ENCODE data around the gene CALCA.
"Not testable (repeated sequence)": the region's sequence is repeated elsewhere in the genome, so short reads cannot be mapped to it uniquely, and the experiment has no call there.

CALCA gene

GRCh38 chr11:14971865-14972580 lies at the start of gene CALCA:
CALCA (minus strand) TSS chr11:14972351; CDS start chr11:14971192, 1,159 bp downstream.
- no peak for DNase-seq (ENCODE audit: low read depth in 1 of 2, low spot score in 1 of 2)

- no peak for DNase-seq (ENCODE audit: low read depth in 1 of 2, low spot score in 1 of 2)
Observed at GRCh38 chr11:15016200-15016599, 44.0 kb upstream of the CALCA start.

- no peak for DNase-seq (ENCODE audit: low read depth in 1 of 2, low spot score in 1 of 2)
Observed at GRCh38 chr11:15011776-15012345, 39.7 kb upstream of the CALCA start.

GRCh38 chr11:15010865-15011264 lies 38.7 kb upstream of the CALCA start:
- no peak for DNase-seq (ENCODE audit: low read depth in 1 of 2, low spot score in 1 of 2)

GRCh38 chr11:15006139-15006759 lies 34.1 kb upstream of the CALCA start:
- peak in 1 of 2 donors; percentile 2 for DNase-seq (ENCODE audit: low read depth in 1 of 2, low spot score in 1 of 2)

- DNase-seq (ENCODE audit: low read depth in 1 of 2, low spot score in 1 of 2): not testable (repeated sequence)
Observed at GRCh38 chr11:14988133-14988532, 16.0 kb upstream of the CALCA start.

GRCh38 chr11:14981507-14981906 lies 9.4 kb upstream of the CALCA start:
- no peak for DNase-seq (ENCODE audit: low read depth in 1 of 2, low spot score in 1 of 2)

- DNase-seq (ENCODE audit: low read depth in 1 of 2, low spot score in 1 of 2): no peak
Observed at GRCh38 chr11:14980854-14981253, 8.7 kb upstream of the CALCA start.

- DNase-seq (ENCODE audit: low read depth in 1 of 2, low spot score in 1 of 2): no peak
Observed at GRCh38 chr11:14977101-14977880, 5.1 kb upstream of the CALCA start.

GRCh38 chr11:14975252-14975587 lies 3.1 kb upstream of the CALCA start:
- no peak for DNase-seq (ENCODE audit: low read depth in 1 of 2, low spot score in 1 of 2)

- peak; percentile 30 to 37 for DNase-seq (ENCODE audit: low read depth in 1 of 2, low spot score in 1 of 2)
Observed at GRCh38 chr11:14974515-14975251, 2.5 kb upstream of the CALCA start.

- DNase-seq (ENCODE audit: low read depth in 1 of 2, low spot score in 1 of 2): peak in 1 of 2 donors; percentile 10
Observed at GRCh38 chr11:14973621-14974514, 1.7 kb upstream of the CALCA start.

- DNase-seq (ENCODE audit: low read depth in 1 of 2, low spot score in 1 of 2): no peak
Observed at GRCh38 chr11:14972581-14973495, 687 bp upstream of the CALCA start.

- peak; percentile 24 to 39 for DNase-seq (ENCODE audit: low read depth in 1 of 2, low spot score in 1 of 2)
Observed at GRCh38 chr11:14969901-14970323, 2.2 kb downstream of the CALCA start.

- no peak for DNase-seq (ENCODE audit: low read depth in 1 of 2, low spot score in 1 of 2)
Observed at GRCh38 chr11:14967581-14968243, 4.4 kb downstream of the CALCA start.

GRCh38 chr11:14956111-14956510 lies 16.0 kb downstream of the CALCA start:
- no peak for DNase-seq (ENCODE audit: low read depth in 1 of 2, low spot score in 1 of 2)

- DNase-seq (ENCODE audit: low read depth in 1 of 2, low spot score in 1 of 2): no peak
Observed at GRCh38 chr11:14954581-14954980, 17.6 kb downstream of the CALCA start.

- DNase-seq (ENCODE audit: low read depth in 1 of 2, low spot score in 1 of 2): no peak
Observed at GRCh38 chr11:14953904-14954303, 18.2 kb downstream of the CALCA start.
